Mesodermal cell (in vitro differentiated cells): Measurements from ENCODE around the gene TMIE.

Experiments
- H3K27ac ChIP-seq: 2 replicates; pipeline ENCODE4 v1.7.0; 2013; ENCODE audit warnings: mild to moderate bottlenecking, low read depth, low read length, moderate library complexity; ENCODE audit not compliant: severe bottlenecking
- H3K36me3 ChIP-seq: 2 replicates; pipeline ENCODE4 v1.7.1; 2013; ENCODE audit warnings: mild to moderate bottlenecking, low read length, moderate library complexity; ENCODE audit not compliant: control insufficient read depth, insufficient read depth
- H3K4me1 ChIP-seq: one replicate; pipeline ENCODE4 v1.7.1; 2013; ENCODE audit warnings: mild to moderate bottlenecking, low read length; ENCODE audit not compliant: insufficient read depth, control insufficient read depth, poor library complexity, severe bottlenecking
- H3K4me3 ChIP-seq: 2 replicates; pipeline ENCODE4 v1.7.0; 2013; ENCODE audit warnings: low read length, control low read depth, mild to moderate bottlenecking; ENCODE audit not compliant: insufficient read depth, poor library complexity, severe bottlenecking; ENCODE audit errors: extremely low read depth
- H3K9me3 ChIP-seq: 2 replicates; pipeline ENCODE4 v1.7.1; 2013; ENCODE audit warnings: mild to moderate bottlenecking, low read length, moderate library complexity; ENCODE audit not compliant: control insufficient read depth
- WGBS, 2 experiments: methylation state at CpG; one replicate each; pipeline ENCODE4 v1.1.5; 2013; ENCODE audit warnings: missing lambda C conversion rate in 2 of 2; ENCODE audit not compliant: insufficient coverage in 2 of 2; 5-methylcytosine and 5-hydroxymethylcytosine counted together

Gene TMIE

DNA sequence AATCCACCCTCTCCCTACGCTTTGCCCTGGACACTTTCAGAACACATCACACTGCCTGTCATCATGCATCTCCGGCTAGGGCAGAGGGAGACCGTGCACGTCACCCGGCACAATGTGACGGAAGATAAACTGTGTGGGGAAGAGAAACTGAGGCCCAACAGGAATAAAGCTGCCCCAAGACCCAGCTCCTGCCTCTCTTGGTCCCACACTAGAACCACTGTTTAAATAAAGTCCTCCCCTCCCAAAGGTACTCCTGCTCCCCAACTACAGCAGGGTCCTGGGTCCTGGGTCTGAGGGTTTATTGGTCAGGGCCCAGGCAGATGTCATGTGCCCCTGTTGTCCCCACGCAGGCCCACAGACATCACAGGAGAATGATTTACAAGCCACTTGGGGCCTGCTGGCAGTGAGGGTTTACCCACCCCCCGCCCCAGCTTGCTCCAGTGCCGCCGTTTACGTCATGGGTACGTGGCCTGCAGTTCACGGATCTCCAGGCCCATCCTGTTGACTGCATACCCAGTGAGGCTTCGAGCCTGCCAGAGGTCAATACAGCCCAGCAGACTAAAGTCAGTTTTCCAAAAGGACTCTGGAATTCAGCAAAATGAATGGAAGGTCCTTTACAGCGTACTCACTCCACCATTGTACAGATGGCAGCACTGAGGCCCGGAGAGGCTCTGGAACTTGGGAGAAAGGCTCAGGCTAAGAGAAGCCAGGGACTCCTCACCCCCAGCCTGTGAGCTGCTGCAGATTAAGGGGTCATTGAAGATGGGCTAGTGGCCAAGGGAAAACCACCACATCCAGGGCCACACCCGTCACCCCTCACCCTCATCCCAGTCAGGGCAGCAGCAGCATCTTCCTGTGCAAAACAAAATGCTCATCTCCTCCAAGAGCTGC is 30.9 kb upstream of the TMIE start:
- no peaks in the 10 kb centered on the region for H3K9me3 ChIP-seq
- 96% methylated on average over 10 to 11 of the region's 17 CpGs for WGBS, 2 experiments

DNA sequence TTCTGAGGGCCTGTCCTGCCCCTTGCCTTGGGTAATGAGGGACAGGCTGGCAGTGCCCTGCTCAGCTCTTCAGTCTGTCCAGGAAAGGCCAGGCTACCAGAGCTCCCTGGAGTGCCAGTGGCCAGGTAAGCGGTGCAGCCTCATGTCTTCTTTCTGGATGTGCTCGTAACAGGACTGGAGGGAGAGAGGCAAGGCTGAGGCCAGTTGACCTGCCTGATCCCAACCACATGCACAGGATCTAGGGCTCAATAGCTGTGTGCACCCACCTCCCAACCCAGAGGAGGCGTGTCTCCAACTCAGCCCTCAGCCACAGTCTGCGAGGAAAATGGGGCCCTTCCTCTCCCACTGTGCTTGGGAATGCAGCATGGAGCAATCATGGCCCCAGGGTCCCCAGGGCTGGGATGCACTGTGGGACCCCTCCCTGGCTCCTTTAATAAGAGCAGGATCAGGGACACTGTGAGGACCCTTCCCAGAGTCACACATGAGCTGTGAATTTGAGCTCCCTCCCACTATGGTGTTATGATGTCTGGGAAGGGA is 30.2 kb upstream of the TMIE start:
- WGBS, 2 experiments = 87 to 91% methylated on average over 2 to 4 of the region's 4 CpGs
- H3K4me1 ChIP-seq = no peaks in the 10 kb centered on the region
- no peak overlapping the region for H3K27ac ChIP-seq
- no peaks in the 10 kb centered on the region for H3K36me3 ChIP-seq
- H3K9me3 ChIP-seq = no peaks in the 10 kb centered on the region
- no peak overlapping the region for H3K4me3 ChIP-seq

More for the DNA sequence above, 30.9 kb upstream of the TMIE start:
- Histone ChIP-seq H3K27ac (no peak overlapping the region), H3K4me3 (no peak overlapping the region), H3K4me1 (no peaks in the 10 kb centered on the region), H3K36me3 (no peaks in the 10 kb centered on the region)

DNA sequence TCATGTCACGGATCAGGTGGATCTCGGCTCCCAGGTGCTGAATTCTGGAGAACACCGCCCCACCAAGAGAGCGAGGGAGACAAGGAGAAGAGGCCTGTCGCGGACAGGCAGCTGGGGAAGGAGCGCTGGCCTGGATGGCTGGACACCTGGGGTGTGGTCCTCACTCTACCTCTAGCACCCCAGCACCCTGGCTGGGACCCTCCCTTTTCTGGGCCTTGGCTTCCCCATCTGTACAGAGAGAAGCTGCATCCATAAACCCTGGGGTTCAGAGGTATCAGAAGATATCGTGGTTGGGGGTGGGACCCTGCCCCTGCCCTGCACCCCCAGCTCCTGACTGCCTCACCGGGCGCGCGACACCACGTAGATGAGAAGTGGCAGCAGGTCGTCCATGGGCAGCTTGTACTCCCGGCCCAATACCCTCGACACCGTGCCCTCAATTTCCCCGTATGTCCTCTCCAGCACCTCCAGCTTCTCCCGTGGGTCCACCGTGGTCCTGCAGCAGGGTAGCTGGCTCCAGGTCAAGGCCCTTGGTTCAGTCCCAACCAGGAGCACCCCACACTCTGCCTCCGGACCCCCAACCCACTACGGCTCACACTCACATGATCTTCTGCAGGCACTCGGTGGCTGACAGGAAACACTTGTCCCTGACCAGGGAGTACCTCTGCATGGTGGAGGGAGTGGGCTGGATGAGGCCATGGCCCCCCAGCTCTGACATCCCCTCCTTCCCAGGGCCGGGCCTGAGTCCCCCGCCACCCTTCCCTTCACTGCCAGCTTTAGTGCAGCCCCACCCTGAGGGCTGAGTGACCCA is 29.4 kb upstream of the TMIE start:
- Histone ChIP-seq H3K9me3 (no peaks in the 10 kb centered on the region), H3K4me3 (no peak overlapping the region), H3K4me1 (no peaks in the 10 kb centered on the region), H3K36me3 (no peaks in the 10 kb centered on the region), H3K27ac (no peak overlapping the region)
- WGBS, 2 experiments = 90 to 94% methylated on average over 14 to 18 of the region's 25 CpGs

- H3K4me1 ChIP-seq = no peaks in the 10 kb centered on the region
- no peaks in the 10 kb centered on the region for H3K36me3 ChIP-seq
- H3K9me3 ChIP-seq = no peaks in the 10 kb centered on the region
- WGBS, 2 experiments = 91 to 95% methylated on average over 6 of the region's 6 CpGs
- H3K4me3 ChIP-seq = no peak overlapping the region
- H3K27ac ChIP-seq = no peak overlapping the region
Observed at GRCh38 chr3:46672349-46672695, 28.9 kb upstream of the TMIE start.

- no peaks in the 10 kb centered on the region for H3K4me1 ChIP-seq
- H3K4me3 ChIP-seq = no peak overlapping the region
- no peaks in the 10 kb centered on the region for H3K36me3 ChIP-seq
- no peaks in the 10 kb centered on the region for H3K9me3 ChIP-seq
- H3K27ac ChIP-seq = no peak overlapping the region
- 80 to 87% methylated on average over 10 of the region's 10 CpGs for WGBS, 2 experiments
Observed at GRCh38 chr3:46673151-46674030, 27.8 kb upstream of the TMIE start.

GRCh38 chr3:46674031-46674845 is 27.0 kb upstream of the TMIE start:
- H3K27ac ChIP-seq = no peak overlapping the region
- H3K9me3 ChIP-seq = no peaks in the 10 kb centered on the region
- WGBS, 2 experiments = 90 to 93% methylated on average over 9 to 12 of the region's 12 CpGs
- H3K4me3 ChIP-seq = no peak overlapping the region
- H3K36me3 ChIP-seq = no peaks in the 10 kb centered on the region
- no peaks in the 10 kb centered on the region for H3K4me1 ChIP-seq

GRCh38 chr3:46675426-46675825 is 25.8 kb upstream of the TMIE start:
- Histone ChIP-seq H3K36me3 (no peaks in the 10 kb centered on the region), H3K27ac (no peak overlapping the region), H3K4me1 (no peaks in the 10 kb centered on the region), H3K4me3 (no peak overlapping the region), H3K9me3 (no peaks in the 10 kb centered on the region)
- WGBS, 2 experiments = 86 to 92% methylated on average over 5 of the region's 6 CpGs

DNA sequence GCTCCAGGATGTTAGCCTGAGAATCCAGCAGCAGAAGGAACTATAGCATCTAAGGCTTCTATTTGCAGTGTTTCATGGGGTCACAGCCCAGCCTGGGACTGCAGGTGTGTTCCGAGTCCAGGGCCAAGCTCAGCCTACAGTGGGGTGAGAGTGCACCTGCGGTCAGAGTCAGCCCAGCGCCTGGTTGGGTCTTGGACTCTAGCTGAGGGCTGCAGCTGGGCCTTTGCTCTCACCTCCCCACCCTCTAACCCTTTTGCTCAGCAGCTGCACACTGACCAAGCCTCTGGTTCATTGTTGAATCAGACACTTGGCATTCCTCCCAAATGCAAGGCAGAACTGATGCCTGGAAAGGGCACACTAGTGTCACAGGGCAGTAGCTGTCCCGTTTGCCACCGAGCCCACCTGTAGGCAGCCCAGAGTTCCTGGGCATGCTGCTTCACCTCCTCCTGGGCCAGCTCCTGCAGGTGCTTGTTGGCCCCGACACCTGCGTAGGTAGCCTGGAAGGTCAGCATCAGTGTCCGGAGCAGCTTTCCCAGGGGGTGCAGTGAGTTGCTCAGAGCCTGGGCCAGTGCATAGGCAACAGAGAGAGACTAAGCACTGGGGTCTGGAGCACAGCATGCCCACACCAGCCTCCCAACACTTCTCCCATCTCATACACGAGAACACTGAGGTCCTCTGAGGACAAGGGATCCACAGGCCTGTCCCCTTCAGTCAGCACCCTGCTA is 25.2 kb upstream of the TMIE start:
- Histone ChIP-seq H3K36me3 (no peaks in the 10 kb centered on the region), H3K9me3 (no peaks in the 10 kb centered on the region), H3K4me3 (no peak overlapping the region), H3K4me1 (no peaks in the 10 kb centered on the region), H3K27ac (no peak overlapping the region)
- 91 to 93% methylated on average over 8 to 9 of the region's 9 CpGs for WGBS, 2 experiments

DNA sequence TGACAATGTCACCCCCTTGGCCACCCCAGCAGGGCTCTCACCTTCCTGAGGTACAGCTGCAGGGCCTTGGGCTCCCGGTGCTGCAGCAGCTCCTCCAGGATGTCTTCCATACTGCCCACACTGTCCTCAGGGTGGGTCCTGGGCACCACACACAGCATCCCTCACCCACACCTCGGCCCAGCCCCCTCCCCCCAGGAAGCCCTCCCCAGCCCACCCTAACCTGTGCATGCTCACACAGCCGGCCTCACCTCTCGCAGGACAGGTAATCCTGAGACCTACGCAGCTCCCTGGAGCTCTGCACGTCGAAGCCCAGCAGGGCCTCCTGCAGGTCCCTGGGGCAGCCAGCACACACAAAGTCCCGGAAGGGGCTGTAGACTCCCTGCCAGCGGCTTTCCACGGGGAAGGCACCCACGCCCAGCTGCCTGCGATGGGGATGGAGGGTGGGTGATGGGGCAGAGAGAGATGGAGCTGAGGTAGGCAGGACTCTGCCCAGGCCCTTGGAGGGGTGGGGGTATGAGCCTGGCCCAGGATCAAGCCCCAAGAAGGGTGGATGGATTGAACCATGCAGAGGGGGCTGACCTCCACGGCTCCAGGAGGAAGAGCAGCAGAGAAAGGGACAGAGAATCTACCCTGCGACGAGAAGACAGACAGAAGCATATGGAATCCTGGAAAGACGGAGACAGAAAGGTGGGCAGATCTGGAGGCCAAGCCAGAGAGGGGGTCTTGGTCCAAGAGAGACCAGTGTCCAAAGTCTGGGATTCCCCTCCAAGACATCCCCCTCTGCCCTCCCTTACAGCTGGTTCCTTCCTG is 24.4 kb upstream of the TMIE start:
- no peak overlapping the region for H3K27ac ChIP-seq
- H3K9me3 ChIP-seq = no peaks in the 10 kb centered on the region
- H3K4me1 ChIP-seq = no peaks in the 10 kb centered on the region
- H3K36me3 ChIP-seq = no peaks in the 10 kb centered on the region
- 83 to 96% methylated on average over 10 of the region's 16 CpGs for WGBS, 2 experiments
- no peak overlapping the region for H3K4me3 ChIP-seq
